ENCODE data around the gene ZNF816. TPM values are rescaled to one million over a fixed set of nuclear protein-coding genes. Genes with fewer than 3 reads are reported as not detected.

Gene ZNF816
- total RNA-seq, 1 donor from 2014 or later: 5.9 TPM

- peak; percentile 85 for TF ChIP-seq CTCF (IDR thresholded peaks at IDR 0.05; ENCODE audit: borderline replicate concordance)
- intact Hi-C loops (cut with micrococcal nuclease): no loop called here
- peaks cover 23% of the 10 kb centered on the region for H3K4me1 ChIP-seq
- H3K27ac ChIP-seq (replicated peaks): peak overlapping the region; percentile 73
- DNase-seq: peak; percentile 75
- peak overlapping the region; percentile 71 for H3K4me3 ChIP-seq
- no peaks in the 10 kb centered on the region for H3K27me3 ChIP-seq (ENCODE audit: low read depth)
- H3K9me3 ChIP-seq (replicated peaks): peaks cover 10% of the 10 kb centered on the region
- H3K36me3 ChIP-seq: peaks cover 14% of the 10 kb centered on the region
Observed at GRCh38 chr19:52993342-52994178, 30.9 kb upstream of the ZNF816 start.

- peaks cover 6% of the 10 kb centered on the region for H3K9me3 ChIP-seq (replicated peaks)
- TF ChIP-seq CTCF (IDR thresholded peaks at IDR 0.05; ENCODE audit: borderline replicate concordance): no peak
- H3K4me3 ChIP-seq: peak overlapping the region; percentile 71
- peak; percentile 18 for DNase-seq
- peaks cover 23% of the 10 kb centered on the region for H3K4me1 ChIP-seq
- H3K27ac ChIP-seq (replicated peaks): peak overlapping the region; percentile 73
- no peaks in the 10 kb centered on the region for H3K27me3 ChIP-seq (ENCODE audit: low read depth)
- intact Hi-C loops (cut with micrococcal nuclease): no loop called here
- peaks cover 26% of the 10 kb centered on the region for H3K36me3 ChIP-seq
Observed at GRCh38 chr19:52992109-52993004, 29.7 kb upstream of the ZNF816 start.

DNA sequence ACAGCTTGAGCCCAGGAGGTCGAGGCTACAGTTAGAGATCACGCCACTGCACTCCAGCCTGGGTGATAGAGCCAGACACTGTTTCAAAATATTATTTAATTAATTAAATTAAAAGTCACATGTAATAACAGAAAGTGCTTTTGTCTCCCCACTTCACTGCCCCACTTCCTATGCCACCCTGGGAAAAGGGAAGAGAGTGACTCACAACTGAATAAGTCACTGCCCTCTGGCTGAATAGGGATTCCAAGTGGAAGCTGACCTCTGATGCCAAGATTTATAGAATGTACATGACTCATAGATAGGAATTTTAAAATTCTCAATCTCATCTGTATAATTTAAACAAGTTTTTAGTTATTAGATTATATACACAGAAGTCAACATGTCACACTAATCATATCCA, 28.8 kb upstream of the ZNF816 start:
- H3K27ac ChIP-seq (replicated peaks): no peak overlapping the region
- no peaks in the 10 kb centered on the region for H3K27me3 ChIP-seq (ENCODE audit: low read depth)
- no peak for DNase-seq
- TF ChIP-seq CTCF (IDR thresholded peaks at IDR 0.05; ENCODE audit: borderline replicate concordance): no peak
- no peak overlapping the region for H3K4me3 ChIP-seq
- intact Hi-C loops (cut with micrococcal nuclease): no loop called here
- no peaks in the 10 kb centered on the region for H3K9me3 ChIP-seq (replicated peaks)
- peaks cover 34% of the 10 kb centered on the region for H3K36me3 ChIP-seq
- peaks cover 23% of the 10 kb centered on the region for H3K4me1 ChIP-seq

DNA sequence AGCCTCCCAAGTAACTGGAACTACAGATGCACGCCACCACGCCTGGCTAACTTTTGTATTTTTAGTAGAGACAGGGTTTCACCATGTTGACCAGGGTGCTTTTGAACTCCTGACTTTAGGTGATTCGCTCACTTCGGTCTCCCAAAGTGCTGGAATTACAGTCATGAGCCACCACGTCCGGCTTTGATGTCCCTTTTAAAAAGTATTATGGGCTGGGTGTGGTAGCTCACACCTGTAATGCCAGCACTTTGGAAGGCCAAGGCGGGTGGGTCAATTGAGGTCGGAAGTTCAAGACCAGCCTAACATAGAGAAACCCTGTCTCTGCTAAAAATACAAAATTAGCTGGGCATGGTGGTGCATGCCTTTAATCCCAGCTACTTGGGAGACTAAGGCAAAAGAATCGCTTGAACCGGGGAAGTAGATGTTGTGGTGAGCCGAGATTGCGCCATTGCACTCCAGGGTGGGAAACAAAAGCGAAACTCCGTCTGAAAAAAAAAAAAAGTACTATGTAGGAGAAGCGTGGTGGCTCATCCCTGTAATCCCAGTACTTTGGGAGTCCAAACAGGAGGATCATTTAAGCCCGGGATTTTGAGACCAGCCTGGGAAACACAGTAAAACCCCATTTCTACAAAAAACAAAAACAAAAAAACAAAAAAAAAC, 28.2 kb upstream of the ZNF816 start:
- no peak for TF ChIP-seq CTCF (IDR thresholded peaks at IDR 0.05; ENCODE audit: borderline replicate concordance)
- no peaks in the 10 kb centered on the region for H3K9me3 ChIP-seq (replicated peaks)
- DNase-seq: no peak
- H3K4me3 ChIP-seq: no peak overlapping the region
- intact Hi-C loops (cut with micrococcal nuclease): no loop called here
- peaks cover 40% of the 10 kb centered on the region for H3K36me3 ChIP-seq
- peaks cover 23% of the 10 kb centered on the region for H3K4me1 ChIP-seq
- H3K27me3 ChIP-seq (ENCODE audit: low read depth): no peaks in the 10 kb centered on the region
- H3K27ac ChIP-seq (replicated peaks): no peak overlapping the region

GRCh38 chr19:52988506-52988905, 25.8 kb upstream of the ZNF816 start:
- TF ChIP-seq CTCF (IDR thresholded peaks at IDR 0.05; ENCODE audit: borderline replicate concordance): no peak

More at GRCh38 chr19:52988506-52988905, 25.8 kb upstream of the ZNF816 start:
- Histone ChIP-seq H3K27ac (replicated peaks) (no peak overlapping the region), H3K36me3 (peaks cover 57% of the 10 kb centered on the region), H3K9me3 (replicated peaks) (peaks cover 17% of the 10 kb centered on the region), H3K4me1 (peaks cover 12% of the 10 kb centered on the region), H3K4me3 (no peak overlapping the region), H3K27me3 (ENCODE audit: low read depth) (no peaks in the 10 kb centered on the region)
- DNase-seq: no peak
- intact Hi-C loops (cut with micrococcal nuclease): no loop called here

Measured in left ventricle myocardium inferior (tissue), 1 donor.